SK-N-MC (cell line): Measurements from ENCODE around the gene SUGP1.

Experiments used
- EZH2 ChIP-seq: fragments of 200-600 bp; sonication (generic); IDR thresholded peaks from one replicate; pipeline ENCODE4 v1.6.1; 2017; ENCODE audit warnings: antibody characterized with exemption
- POLR2AphosphoS5 ChIP-seq: IDR thresholded peaks from 2 replicates; pipeline ENCODE4 v1.6.1; 2012; ENCODE audit warnings: mild to moderate bottlenecking, low read depth, low read length, borderline replicate concordance

- TF ChIP-seq POLR2AphosphoS5 (no peak), EZH2 (no peak)
Observed at GRCh38 chr19:19305066-19305465, 15.2 kb downstream of the SUGP1 start.
